NCI-H128 (cell line): Measurements from ENCODE around the gene IL4R.
"Not testable (repeated sequence)": the region's sequence is repeated elsewhere in the genome, so short reads cannot be mapped to it uniquely, and the experiment has no call there.

Source experiments
- DNase-seq: peaks from one replicate; lab custom pipeline; 2025; ENCODE audit not compliant: unreplicated experiment; lab: John Stamatoyannopoulos, UW

Gene IL4R

DNA sequence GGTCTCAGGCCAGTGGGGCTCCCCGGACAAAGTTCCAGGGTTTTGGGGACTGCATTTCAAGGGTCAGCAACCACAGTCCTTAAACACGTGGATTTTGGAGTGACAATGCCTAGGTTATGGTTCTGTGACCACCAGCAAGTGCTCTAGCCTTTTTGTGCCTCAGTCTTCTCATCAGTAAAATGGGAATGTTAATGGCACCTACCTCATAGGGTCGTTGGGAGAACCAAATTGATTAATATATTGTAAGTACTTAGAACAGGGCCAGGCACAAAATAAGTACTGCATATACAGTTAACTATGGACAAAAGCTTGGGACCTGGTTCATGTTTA is 13.8 kb downstream of the IL4R start:
- no peak for DNase-seq

DNA sequence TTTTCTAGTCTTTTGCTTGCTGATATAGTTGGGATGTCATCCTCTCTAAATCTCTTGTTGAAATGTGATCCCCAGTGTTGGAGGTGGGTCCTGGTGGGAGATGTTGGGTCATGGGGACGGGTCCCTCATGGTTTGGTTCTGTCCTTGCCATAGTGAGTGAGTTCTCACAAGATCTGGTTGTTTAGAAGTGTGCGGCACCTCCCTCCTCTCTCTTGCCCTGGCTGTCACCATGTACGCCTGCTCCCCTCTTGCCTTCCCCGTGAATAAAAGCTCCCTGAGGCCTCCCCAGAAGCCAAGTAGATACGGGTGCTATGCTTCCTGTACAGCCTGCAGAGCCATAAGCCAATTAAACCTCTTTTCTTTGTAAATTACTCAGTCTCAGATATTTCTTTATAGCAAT is 15.2 kb downstream of the IL4R start:
- DNase-seq: no peak

DNA sequence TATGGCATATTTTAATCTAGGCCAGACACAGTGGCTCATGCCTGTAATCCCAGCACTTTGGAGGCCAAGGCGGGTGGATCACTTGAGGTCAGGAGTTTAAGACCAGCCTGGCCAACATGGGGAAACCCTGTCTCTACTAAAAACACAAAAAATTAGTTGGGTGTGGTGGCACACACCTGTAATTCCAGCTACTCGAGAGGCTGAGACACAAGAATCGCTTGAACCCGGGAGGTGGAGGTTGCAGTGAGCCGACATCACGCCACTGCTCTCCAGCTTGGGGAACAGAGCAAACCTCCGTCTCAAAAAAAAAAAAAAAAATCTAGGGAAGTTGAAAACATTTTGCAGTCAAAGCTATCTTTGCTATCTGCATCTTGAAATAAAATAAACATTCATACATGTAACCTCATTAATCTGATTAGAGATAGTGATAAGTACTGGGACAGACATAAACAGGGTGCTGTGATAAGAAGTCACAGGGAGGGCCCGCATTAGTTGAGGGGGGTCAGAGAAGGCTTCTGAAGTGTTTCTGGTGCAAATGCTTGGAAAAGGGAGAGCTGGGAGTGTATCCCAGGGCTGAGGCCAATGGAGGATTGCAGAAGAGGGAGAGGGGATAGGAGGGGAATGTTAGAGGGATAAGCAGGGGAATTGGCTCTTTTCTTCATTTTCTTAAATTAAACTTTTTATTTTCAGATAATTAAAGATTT is 15.8 kb downstream of the IL4R start:
- DNase-seq: not testable (repeated sequence)

DNA sequence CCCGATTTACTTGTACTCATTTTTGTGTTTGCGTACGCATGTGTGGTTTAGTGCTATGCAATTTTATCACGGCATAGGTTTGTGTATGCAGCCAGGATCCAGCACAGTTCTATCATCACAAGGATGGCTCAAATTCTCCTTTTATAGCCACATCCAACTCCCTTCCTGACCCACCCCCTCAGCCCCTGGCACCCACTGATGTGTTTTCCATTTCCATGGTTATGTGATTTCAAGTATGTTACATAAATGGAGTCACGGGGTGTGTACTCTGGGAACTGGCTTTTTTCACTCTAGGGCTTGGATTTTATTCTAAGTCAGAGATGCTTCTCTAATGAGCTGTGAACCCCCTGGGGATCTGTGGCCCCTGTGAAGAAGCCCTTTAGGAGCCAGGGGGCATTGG is 16.8 kb downstream of the IL4R start:
- no peak for DNase-seq

DNA sequence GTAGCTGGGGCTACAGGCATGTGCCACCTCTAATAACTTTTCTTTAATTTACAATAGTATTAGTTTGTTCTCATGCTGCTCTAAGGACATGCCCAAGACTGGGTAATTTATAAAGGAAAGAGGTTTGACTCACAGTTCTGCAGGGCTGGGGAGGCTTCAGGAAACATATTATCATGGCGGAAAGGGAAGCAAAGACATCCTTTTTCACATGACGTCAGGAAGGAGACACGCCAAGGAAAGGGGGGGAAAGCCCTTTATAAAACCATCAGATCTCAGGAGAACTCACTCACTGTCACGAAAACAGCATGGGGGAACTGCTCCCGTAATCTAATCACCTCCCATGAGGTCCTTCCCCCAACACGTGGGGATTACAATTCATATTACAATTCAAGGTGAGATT is 18.3 kb downstream of the IL4R start:
- DNase-seq: no peak

DNA sequence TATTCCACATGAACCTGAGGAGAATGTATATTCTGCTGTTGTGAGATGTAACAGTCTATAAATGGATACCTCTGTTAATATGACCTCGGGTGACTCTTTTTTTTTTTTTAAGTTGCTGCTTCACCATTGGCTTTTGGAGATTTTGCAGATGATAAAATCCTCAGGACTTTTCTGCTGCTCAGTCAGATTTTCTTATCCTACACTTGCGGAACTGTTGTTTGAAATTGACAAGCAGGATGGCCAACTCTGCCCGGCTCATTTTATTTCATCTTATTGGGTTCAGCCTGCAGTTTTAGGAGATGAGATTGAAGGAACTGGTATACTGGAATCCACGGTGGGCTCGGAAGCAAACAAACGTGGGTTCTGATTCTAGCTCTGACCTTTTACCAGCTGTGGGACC is 19.3 kb downstream of the IL4R start:
- no peak for DNase-seq

DNA sequence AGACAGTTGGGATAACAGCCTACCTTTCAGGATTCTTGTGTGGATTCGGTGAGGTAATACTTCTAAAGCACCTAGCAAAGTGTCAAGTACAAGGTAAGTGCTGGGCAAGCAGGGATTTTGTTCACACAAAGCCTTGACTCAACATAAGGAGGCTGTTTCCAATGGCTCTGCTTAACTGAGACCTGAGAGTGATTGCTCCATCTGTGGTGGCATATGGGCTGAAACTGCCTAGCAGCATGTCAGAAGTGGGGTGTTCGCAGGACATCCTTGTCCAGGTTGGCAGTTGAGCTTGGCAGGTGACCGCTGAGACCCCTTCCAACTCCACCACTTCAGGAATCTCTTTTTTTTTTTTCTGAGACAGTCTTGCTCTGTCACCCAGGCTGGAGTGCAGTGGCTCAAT is 19.8 kb downstream of the IL4R start:
- DNase-seq: no peak

DNA sequence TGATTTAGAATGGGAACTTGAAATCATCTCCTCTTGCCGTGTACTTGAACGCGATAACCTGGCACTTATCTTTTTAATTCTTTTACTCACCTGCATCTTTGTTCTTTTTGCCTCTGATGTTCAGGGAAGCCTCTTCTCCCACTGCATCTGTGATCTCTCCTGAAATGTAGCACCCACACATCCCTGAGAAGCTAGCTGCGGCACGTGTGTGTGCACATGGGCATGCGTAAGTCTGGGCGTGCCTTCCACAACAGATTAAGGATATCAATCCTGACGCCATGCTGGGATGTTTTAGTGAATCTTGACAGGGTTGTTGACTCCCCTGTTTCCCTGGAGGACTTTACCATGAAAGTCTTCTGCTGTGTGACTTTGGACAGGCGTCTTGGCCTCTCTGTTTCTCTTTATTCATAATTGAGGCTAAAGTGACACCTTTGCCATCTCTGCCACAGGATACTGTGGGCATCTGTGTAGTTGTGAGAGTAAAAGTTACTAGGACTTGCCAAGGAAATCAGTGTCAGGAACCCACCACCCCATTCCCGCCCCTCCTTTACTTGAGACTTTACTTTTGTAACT is 20.5 kb downstream of the IL4R start:
- DNase-seq: no peak

DNA sequence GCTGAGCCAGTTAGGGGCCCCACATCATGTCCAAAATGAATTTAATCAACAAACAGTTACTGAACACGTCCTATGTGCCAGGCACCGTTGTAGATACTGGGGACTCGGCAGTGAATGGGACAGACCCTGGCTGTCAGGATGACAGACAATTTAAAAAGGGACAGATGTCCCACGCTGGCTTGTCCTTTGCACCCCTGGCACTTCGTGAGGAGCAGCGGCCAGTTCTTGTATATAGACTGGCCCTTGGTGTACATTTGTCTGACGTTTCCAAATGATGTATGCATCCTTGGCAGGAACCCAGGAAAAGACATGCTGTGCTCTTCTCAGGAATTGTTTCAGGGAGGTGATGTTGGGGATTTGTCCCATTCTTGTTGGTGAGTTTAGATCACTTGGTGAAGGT is 21.1 kb downstream of the IL4R start:
- no peak for DNase-seq

DNA sequence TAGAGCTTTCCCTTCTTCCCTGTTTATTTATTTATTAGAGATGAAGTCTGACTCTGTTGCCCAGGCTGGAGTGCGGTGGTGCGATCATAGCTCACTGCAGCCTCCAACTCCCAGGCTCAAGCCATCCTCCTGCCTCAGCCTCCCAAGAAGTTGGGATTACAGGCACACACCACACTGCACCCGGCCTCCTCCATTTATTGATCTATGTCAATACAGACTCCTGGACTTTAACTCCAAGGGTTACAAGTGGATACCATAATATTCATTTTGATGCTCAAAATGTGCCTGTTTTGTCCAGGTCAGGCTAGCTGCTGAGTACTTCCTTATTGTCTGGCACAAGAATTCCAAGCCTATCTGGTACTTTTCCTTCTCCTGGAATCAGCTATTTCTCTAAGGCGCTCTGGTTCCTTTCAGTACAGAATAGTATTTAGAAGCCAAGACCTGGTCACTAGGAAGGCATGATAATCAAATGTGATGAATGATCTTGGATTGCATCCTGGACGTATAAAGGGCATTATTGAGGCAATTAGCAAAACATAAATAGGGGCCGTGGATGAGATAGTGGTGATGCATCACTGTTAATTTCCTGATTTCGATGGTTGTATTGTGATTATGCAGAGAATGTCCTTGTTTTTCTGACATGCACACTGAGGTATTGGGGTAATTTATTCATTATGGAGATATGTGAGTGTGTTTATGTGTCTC is 21.7 kb downstream of the IL4R start:
- DNase-seq: no peak

DNA sequence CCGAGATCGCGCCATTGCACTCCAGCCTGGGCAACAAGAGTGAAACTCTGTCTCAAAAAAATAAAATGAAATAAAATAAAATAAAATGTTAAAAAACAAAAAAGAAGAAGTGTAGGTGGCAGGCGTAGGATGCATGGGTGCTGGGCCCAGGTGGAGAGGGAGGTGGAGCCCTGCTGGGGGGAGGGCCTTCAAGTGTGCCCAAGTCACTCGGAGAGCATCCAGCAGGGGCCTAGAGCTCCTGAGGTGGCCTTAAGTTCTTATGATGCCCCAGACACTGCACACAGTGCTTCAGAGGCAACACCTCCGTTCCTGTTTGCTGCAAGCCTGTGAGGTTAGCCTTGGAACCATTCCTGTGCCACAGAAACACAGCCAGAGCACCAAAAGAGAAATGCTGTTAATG is 23.2 kb downstream of the IL4R start:
- DNase-seq: no peak

DNA sequence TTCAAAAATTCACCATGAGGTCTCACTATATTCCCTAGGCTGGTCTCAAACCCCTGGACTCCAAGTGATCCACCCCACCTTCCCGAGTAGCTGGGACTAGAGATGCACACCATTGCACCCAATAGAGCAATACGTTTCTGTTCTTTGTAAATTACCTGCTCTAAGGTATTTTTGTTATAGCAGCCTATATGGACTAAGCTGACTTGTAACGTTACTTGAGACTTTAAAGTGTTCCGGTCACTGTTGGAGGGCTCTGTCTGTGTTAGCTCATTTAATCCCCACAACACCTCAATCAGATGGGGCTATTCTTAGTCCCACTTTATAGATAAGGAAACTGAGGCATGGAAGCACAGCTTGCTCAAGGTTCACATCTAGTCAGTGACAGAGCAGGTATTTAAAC is 25.4 kb downstream of the IL4R start:
- DNase-seq: no peak

DNA sequence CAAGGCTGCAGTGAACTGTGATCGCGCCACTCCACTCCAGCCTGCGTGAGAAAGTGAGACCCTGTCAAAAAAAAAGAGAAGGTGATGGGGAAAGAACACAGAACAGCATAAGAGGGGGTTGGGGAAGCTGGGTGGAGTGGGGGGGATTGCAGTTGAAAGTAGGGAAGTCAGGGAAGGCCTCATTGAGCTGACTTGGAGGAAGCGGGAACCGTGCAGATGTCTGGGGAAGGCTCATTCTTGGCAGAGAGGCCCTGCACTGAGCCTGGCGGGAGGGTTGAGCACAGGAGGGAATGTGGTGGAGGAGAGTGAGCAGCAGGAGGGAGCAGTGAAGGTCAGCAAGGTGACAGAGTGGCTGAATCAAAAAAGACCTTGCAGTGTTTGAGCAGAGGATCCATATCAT is 26.9 kb downstream of the IL4R start:
- DNase-seq: no peak

DNA sequence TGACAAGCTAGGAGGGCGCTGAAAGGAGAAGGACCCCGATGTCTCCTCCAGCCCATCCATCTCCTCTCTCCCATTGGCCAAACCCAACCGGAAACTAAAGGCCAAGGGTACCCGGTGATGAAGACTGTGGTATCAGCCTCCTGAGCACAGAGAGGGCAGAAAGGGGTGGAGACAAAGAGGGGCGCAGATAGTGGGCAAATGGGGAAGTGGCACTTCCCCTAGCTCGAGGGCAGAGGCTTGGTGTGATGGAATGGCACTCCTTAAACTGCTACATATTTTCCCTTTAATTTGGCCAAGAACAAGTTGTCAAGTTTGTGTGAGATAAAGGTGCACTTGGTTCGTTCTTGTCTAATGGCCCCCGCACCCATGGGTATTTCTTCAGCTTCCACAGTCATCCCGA is 27.8 kb downstream of the IL4R start:
- DNase-seq: no peak

DNA sequence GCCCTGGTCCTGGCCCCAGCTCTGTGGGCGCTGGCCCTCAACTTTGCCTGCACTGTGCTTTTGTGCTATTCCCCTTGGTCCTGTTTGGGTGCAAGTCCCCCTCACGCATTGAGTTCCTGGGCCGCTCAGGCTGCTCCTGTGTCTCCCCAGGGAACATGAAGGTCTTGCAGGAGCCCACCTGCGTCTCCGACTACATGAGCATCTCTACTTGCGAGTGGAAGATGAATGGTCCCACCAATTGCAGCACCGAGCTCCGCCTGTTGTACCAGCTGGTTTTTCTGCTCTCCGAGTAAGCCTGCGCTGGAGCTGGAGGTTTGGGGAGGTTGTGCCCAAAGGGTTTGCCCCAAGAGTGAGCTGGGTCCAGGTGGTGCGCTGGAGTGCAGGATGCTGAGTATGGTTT is 28.2 kb downstream of the IL4R start:
- DNase-seq: no peak

DNA sequence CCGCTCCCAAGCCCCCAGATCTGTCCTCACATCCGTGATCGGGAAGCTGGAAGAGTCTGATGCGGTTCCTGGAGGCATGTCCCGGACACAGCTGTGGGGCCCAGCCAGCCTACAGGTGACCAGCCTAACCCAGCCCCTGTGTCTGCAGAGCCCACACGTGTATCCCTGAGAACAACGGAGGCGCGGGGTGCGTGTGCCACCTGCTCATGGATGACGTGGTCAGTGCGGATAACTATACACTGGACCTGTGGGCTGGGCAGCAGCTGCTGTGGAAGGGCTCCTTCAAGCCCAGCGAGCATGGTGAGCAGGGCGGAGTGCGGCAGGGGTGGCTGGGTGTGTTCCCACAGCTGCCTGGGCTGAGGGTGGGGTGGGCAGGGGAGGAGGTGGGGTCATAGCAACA is 30.9 kb downstream of the IL4R start:
- DNase-seq: no peak

DNA sequence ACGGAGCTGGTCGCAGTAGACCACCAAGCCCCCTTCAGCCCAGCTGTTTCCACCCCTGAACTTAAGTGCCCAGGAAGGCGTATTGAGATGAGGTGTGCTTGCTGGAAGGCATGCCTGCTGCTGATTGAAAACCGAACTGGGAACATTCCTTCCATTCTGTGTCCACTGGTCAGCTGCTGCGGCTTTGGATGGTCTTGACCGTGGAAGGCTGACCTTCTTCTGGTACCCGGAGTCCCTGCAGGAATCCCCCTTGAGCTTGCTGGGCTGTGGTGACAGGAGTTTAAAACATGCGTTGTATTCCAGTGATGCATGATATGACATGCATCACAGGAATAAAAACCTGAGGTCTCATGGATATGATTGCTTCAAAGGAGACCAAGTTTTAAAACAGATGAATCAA is 31.4 kb downstream of the IL4R start:
- no peak for DNase-seq

DNA sequence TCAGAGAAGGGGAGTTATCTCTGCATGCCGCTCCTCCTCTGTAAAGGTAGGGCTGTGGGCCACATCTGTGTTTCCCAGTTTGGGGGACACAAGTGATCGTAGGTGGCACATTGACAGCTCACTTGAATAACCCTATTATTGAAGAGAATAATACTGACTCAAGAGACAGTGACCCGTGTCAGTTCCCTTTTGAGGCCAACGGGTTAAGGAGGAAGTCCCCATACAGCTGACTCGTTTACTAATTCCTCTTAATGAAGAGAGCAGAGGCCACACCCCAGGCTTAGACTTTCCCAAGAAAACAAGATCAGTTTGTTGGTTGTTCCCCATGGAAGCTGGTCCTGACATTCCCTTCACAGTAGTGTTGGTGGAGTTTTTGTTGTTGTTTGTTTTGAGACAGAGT is 33.0 kb downstream of the IL4R start:
- DNase-seq: no peak

DNA sequence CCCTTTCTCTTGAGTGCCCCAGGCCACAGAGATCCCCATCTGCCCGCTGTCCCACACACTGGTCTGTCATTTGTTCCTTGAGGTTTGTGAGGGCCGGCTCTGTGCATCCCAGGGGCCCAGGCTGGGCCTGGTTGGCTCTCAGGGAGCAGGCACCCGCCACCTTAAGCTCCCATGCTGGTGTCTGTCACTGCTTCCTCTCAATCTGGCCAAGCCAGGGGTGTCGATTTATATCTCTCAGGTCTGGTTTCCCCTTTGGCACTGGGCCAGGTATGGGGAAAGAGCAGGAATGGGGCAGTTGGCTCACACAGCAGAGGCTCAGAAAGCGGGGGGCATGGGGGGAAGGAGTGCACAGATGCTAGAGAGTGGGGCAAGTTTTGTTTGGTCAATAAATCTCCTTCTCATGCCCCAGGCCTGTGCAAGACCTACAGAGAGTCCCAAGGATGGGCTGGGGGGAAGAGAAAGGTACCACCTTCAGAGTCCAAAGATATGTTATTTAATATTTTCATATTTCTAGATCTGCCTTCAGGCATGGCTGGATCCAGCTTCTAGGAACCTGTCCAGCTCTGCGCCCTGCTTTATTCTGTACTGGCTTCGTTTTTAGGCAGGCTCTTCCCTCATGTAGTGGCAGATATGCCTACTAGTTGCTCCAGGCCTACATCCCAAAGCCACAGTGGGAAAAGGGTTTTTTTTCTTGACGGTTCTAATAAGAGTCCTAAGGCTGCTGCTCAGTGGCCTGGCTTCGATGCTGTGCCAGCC is 34.3 kb downstream of the IL4R start:
- DNase-seq: no peak

DNA sequence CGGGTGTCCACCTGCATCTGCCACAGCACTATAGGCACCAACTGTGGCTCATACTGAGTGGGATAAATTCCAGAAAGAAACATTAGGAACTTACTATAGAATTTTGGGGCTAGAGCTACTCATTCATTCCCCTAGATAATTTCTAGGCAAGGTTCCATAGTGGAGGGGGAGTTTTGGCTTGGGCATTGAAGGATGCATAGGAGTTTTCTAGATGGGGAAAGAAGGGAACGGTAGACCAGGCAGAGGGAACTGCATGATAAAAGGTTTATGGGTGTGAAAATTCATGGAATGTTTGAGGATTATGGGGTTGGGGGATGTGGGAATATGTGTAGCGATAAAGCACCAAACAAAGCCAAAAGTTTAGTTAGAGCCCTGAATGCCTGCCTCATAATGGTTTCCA is 35.5 kb downstream of the IL4R start:
- DNase-seq: no peak

DNA sequence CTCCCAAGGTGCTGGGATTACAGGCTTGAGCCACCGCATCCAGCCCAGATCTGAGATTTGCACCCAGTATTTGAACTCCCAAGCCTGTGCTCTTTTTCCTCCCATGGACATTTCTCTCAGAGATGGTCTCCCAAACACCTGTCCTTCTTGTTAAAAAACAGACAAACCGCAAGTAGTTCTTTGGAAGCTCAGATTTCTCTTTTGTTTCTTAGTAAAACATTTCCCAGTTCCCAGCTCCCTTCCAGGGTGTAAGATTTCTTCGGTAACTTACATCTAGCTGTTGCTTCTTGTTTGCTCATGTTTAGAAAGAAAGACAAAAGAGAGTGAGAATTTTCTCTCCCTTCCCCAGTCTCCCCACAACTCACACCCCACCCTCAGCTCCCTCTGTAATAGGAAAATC is 36.2 kb downstream of the IL4R start:
- DNase-seq: no peak

DNA sequence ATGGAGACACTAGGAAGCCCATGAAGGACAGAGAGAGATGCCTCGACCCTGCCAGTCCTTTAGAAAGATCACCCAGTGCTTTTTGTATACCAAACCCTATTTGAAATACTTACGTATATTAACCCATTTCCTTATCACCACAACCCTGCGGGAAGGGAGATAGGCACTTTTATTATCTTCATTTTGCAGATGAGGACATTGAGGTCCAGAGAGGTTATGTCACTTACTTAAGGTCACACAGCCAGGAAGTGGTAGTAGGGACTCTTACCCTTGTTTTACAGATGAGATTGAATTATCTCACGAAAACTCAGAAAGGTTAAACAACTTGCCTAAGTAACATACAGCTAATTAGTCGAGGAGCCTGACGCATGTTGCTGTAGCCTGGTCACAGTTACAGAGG is 38.2 kb downstream of the IL4R start:
- no peak for DNase-seq
